Left ventricle myocardium superior (tissue), 1 donor: ENCODE data around the gene COG3. TPM values are rescaled to one million over a fixed set of nuclear protein-coding genes. Genes with fewer than 3 reads are reported as not detected.

Experiments
- ATAC-seq: fragments of 200-7000 bp; cut with Tn5 transposase; one replicate; pipeline ENCODE4 v1.9.1; 2020; ENCODE audit warnings: mild to moderate bottlenecking, moderate library complexity
- DNase-seq: peaks from one replicate; pipeline ENCODE4 v3.0.0-alpha.2; 2020
- intact Hi-C: fragments of 100-400 bp; cut with micrococcal nuclease; formaldehyde crosslinking; loops from one replicate; pipeline ENCODE4 v1.11.0; 2022
- total RNA-seq: library from RNA; stranded (reverse); fragmentation: NEBNext Ultra II Directional; extraction: Animal tissue kit (Norgen Biotek cat#: 25700); gene quantifications from one replicate; pipeline ENCODE4 v1.2.1, GENCODE V29; 2021
- donor health status: DM: no; HTN: yes; CAD: no; lungs with severe emphysema.

The COG3 gene
- total RNA-seq, 1 donor from 2014 or later: 15.1 TPM

GRCh38 chr13:45439781-45440462 lies 24.8 kb upstream of the COG3 start:
- ATAC-seq (peak; percentile 5), DNase-seq (no peak)
- intact Hi-C loops: no loop called here

GRCh38 chr13:45441633-45442032 lies 23.1 kb upstream of the COG3 start:
- intact Hi-C loops: no loop called here
- ATAC-seq: peak; percentile 53
- DNase-seq: no peak

GRCh38 chr13:45445053-45445452 lies 19.7 kb upstream of the COG3 start:
- intact Hi-C loops: no loop called here
- ATAC-seq (no peak), DNase-seq (no peak)

DNA sequence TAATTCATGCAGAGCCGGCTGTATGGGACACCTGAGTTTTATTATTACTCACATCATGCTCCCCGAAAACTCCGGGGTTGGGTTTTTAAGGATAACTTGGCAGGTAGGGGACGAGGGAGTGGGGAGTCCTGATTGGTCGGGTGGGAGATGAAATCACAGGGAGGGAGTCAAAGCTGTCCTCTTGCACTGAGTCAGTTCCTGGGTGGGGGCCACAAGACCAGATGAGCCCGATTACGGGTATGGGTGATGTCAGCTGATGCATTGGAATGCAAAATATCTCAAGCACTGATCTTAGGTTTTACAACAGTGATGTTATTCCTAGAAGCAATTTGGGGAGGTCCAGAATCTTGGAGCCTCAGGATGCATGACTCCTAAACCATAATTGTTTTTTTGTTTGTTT lies 18.6 kb upstream of the COG3 start:
- intact Hi-C loops: no loop called here
- ATAC-seq: no peak
- DNase-seq: no peak

DNA sequence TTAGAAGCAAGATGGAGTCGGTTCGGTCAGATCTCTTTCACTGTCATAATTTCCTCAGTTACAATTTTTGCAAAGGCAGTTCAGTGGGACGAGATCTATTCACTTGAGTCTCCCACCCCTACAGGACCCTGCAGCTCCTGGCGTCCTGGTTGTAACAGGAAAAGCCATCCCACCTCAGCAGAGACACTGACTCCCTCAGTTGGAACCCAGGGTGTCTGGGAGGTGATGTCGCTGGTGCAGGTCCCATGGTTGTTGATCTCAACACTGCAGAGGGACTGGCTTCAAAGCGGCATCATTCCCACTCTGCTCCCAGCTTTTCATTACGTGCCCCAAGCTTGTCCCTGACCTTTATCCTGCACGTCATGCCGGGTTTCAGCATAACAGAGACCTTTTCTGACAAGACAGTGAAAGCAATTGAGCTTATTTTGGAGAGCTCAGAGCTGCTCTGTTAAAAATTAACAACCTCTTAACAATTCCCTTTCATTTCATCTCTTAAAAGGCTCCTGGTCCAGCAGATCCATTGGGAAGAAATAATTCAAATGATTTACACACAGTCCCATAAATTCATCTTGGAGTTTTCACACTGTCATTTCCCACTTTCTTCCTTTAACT lies 17.6 kb upstream of the COG3 start:
- intact Hi-C loops: no loop called here
- DNase-seq: no peak
- ATAC-seq: no peak

DNA sequence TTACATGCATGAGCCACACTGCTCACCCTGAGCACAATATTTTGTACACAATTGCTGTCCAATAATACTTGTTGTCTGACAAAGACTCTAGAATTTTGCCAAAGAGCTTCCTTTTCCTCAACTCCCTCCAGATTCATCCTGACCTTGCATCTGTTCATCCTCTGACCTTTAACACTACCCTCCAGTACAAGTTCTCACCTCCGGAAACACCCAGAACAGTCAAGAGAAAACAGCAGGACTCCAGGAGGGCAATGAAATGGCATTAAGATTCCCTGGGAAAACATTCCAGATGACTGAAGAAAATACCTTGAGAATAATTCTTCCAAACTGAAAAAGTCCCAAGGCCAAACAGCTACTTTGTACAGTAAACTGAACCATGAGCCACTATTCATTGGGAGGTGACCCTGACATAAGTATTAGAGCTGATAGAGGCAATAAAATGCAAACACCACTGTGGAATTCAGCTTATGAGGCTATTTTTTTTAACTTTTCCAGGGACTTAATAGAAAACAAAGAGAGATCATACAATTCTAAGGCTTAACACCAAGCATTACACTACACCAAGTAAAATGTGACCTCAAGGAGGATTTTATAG lies 15.7 kb upstream of the COG3 start:
- ATAC-seq (no peak), DNase-seq (no peak)
- intact Hi-C loops: no loop called here

DNA sequence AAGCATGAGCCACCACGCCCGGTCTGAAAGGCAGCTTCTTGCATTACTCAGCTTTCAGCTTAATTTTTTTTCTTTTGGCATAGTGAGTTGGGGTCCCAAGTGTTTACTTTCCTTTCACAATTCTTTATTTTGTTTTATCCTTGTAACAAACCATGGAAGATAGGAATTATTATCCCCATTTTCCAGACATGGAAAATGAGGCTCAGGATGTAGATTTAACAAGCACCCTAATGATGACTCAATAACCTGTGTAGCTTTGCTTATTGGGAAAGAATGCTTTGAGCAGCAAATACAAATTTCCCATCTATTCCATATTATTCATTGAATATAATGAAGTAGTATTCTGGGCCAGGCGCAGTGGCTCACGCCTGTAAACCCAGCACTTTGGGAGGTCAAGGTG lies 13.5 kb upstream of the COG3 start:
- ATAC-seq (no peak), DNase-seq (no peak)
- intact Hi-C loops: no loop called here

GRCh38 chr13:45454204-45454603 lies 10.5 kb upstream of the COG3 start:
- no peak for DNase-seq
- intact Hi-C loops: no loop called here
- no peak for ATAC-seq

GRCh38 chr13:45456196-45456972 lies 8.4 kb upstream of the COG3 start:
- ATAC-seq (no peak), DNase-seq (no peak)
- intact Hi-C loops: no loop called here

GRCh38 chr13:45464141-45464686 lies 525 bp upstream of the COG3 start:
- ATAC-seq (no peak), DNase-seq (peak; percentile 39)
- intact Hi-C loops: no loop called here

DNA sequence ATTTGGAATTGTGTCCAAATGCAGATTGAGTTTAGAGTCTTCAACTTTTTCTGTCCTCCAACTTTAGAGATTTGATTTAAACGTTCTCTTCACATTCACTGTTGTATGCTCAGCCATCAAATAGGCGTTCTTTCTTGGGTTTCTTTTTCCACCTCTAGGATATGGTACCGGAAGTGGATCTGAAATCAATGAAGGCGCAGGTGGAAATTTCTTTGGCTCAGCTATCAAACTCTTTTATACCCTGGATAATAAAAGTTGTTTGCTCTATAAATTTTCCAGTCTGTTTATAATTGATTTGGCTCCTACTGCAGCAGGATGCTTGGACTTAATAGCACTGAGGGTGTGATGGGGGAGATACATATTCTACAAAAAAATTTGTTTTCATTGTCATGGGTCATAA lies 1.6 kb downstream of the COG3 start:
- DNase-seq (no peak), ATAC-seq (no peak)
- intact Hi-C loops: no loop called here

DNA sequence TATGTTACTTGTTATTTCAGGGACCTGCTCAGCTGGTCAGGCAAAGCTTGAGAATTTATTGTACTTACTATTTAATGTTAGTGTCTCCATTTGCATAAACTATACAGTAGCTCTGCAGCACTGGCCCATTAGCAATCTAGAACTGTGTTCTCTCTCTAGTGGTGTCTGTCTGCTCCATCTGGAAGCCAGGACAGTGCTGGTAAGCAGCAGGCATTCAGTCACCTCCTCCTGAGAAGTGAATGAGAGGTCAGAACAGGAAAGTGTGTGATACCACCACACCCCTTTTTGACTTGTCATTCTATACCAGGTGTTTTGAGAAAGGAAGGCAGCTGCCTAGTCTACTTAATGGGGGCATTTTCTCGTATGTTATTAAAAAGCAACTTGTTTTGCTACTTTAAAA lies 3.9 kb downstream of the COG3 start:
- intact Hi-C loops: no loop called here
- ATAC-seq (no peak), DNase-seq (no peak)

- ATAC-seq (no peak), DNase-seq (no peak)
- intact Hi-C loops: no loop called here
Observed at GRCh38 chr13:45472171-45472705, 7.5 kb downstream of the COG3 start.

DNA sequence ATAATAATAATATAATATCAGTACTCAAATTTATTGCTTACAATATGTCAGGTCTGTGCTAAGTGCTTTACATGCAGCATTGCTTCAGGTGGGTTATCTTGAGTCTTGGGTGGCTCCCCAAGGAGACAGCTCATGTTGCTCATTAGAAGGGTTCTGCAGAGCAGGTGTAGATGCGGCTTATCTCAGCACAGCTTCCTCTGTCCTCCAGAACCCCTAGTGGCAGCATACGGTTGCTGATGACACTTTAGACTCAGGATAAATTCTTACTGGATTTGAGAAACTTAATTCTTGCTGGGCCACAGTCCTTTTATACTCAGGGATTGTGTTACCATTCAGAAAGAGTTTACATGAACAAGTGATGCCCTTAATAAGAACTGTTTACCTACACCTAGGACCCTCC lies 8.9 kb downstream of the COG3 start:
- DNase-seq: no peak
- intact Hi-C loops: no loop called here
- peak; percentile 23 for ATAC-seq

DNA sequence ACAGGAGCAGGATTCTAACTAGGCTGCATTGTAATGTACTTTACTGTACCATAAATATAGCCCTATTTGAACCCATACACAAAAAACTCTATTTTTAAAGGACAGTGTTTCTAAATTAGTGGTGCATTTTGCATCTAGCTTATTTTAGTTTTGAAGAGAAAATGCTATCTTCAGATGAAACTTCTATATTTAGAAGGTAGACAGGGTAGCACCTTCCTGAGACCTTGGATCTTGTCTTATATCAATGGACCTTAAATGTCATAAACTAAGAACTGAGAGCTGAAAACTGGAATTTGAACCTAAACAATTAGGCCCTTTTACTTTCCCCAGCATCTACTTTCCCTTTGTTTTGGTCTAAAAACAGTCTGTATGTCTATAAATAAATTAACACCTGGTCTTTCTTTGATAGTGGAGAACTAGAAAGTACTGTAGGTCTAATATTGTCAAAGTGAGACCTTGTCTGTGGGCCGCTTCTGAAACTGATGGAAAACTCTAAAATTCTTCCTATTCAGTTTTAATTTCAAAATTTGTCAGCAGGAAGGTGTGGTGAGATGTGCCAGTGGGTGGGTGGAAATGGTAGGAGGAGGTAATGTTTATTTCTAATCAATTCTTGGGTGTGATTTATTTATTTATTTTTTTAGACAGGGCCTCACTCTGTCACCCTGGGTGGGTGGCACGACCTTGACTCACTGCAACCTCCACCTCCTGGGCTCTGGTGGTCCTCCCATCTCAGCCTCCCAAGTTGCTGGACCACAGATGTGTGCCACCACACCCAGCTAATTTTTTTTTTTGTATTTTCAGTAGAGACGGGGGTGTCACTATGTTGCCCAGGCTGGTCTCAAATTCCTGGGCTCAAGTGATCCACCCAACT lies 10.1 kb downstream of the COG3 start:
- intact Hi-C loops: no loop called here
- ATAC-seq (no peak), DNase-seq (no peak)

DNA sequence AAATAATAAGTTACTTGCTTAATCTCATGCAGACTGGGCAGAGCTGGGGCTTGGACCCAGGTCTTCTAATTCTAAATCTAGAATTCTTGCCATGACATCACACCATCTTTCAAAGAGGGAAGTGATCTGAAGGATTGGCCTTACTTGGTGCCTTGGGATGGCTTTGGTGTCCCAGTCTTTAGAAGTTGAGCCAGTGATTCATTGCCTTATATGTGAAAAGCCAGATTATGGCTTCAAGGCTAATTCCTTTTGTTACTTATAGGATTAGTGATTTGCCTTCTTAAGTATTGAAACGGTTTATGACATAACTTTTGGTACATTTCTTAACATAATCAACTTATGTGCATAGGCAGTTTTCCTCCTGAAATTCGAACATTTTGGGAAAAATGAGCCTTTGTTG lies 14.9 kb downstream of the COG3 start:
- no peak for DNase-seq

GRCh38 chr13:45481688-45482087 lies 16.9 kb downstream of the COG3 start:
- intact Hi-C loops: no loop called here
- ATAC-seq: peak; percentile 45

More for the DNA sequence above, 14.9 kb downstream of the COG3 start:
- intact Hi-C loops: no loop called here
- no peak for ATAC-seq

DNA sequence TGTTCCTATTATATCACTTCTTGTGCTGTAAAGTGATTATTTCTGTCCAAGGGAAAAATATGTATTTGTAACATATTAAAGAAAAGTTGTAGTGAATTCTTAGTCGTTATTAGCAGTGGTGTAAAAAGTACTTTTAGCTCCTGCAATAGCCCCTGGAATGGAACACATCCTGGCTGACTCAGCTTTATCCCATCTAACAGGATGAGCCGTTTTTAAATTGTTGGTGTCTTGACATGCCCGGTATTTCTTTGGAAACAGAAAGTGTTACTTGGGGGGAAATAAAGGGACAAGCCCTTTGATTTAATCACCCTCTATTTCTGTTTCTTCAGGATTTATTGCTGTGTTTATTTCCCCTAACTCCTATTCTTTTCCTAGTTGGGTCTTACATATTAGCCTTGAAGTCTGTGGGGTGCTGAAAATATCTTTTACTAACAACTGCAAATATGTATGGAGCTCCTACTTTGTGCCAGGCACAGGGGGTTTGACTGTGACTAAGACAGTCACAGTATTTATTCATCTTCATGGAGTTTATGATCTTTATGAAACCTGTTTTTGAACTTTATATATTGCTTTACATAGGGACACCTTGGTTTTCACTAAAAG lies 17.9 kb downstream of the COG3 start:
- ATAC-seq: peak; percentile 43
- intact Hi-C loops: no loop called here
- no peak for DNase-seq

More at GRCh38 chr13:45481688-45482087, 16.9 kb downstream of the COG3 start:
- DNase-seq: no peak
